A673 (cell line): ENCODE data around the gene KRT38.

Experiments
- CTCF ChIP-seq: fragments of 300-800, 200-600 bp; sonication (generic); conservative IDR thresholded peaks from 2 replicates; pipeline ENCODE4 v1.5.1; 2017; ENCODE audit warnings: low read depth, mild to moderate bottlenecking, antibody characterized with exemption, low read length, moderate library complexity, mixed read lengths
- EZH2 ChIP-seq: fragments of 200-600 bp; sonication (generic); IDR thresholded peaks from 2 replicates; pipeline ENCODE4 v1.6.1; 2017; ENCODE audit warnings: borderline replicate concordance, low read depth, mild to moderate bottlenecking, mixed read lengths, antibody characterized with exemption, low read length; ENCODE audit not compliant: poor library complexity, severe bottlenecking

GRCh38 chr17:41424111-41424635, 16.6 kb downstream of the KRT38 start, which contains the start of gene KRT37:
- no peak for TF ChIP-seq CTCF
- no peak for TF ChIP-seq EZH2
